H1 (cell line): ENCODE measurements around the gene A3GALT2. TPM values are rescaled to one million over a fixed set of nuclear protein-coding genes. Genes with fewer than 3 reads are reported as not detected.

ENCODE experiments used
- CTCF ChIA-PET: fragments of 300-600 bp; sonication (Branson Sonifier 250); formaldehyde crosslinking; loops from one replicate; lab custom pipeline; 2021; ENCODE audit not compliant: partially characterized antibody; lab: Charles Lee
- POLR2A ChIA-PET: fragments of 300-600 bp; sonication (Branson Sonifier 250); formaldehyde crosslinking; loops from one replicate; lab custom pipeline; 2021; ENCODE audit warnings: inconsistent platforms; ENCODE audit not compliant: partially characterized antibody; lab: Charles Lee
- DNase-seq, 2 experiments: peaks; one replicate each; pipeline versions ENCODE4 v3.0.0 to v3.0.0-alpha.2; 2010 to 2022; ENCODE audit warnings: low spot score in 2 of 2, low read depth in 1 of 2, mixed read lengths in 1 of 2
- FAIRE-seq: peaks from 2 replicates; lab custom pipeline; 2011; peaks lifted over from hg19 to GRCh38; lab: Jason Lieb, UNC
- H2AFZ ChIP-seq: 2 replicates; pipeline ENCODE4 v1.8.1; 2012; ENCODE audit warnings: low read length, inconsistent platforms
- H2AK5ac ChIP-seq: 2 replicates; pipeline ENCODE4 v1.6.1; 2013; ENCODE audit warnings: low read depth, low read length
- H2BK120ac ChIP-seq: replicated peaks from 2 replicates; pipeline ENCODE3; 2013; ENCODE audit warnings: low read depth, low read length, inconsistent platforms
- H2BK12ac ChIP-seq: 2 replicates; pipeline ENCODE4 v1.6.1; 2013; ENCODE audit warnings: low read depth, low read length
- H2BK15ac ChIP-seq: 2 replicates; pipeline ENCODE4 v1.6.1; 2013; ENCODE audit warnings: low read length
- H2BK20ac ChIP-seq: 2 replicates; pipeline ENCODE4 v1.6.1; 2013; ENCODE audit warnings: low read length
- H2BK5ac ChIP-seq: 2 replicates; pipeline ENCODE4 v1.6.1; 2013; ENCODE audit warnings: low read depth, low read length
- H3K14ac ChIP-seq: 2 replicates; pipeline ENCODE4 v1.6.1; 2013; ENCODE audit warnings: inconsistent platforms; ENCODE audit not compliant: insufficient read length
- H3K18ac ChIP-seq: 2 replicates; pipeline ENCODE4 v1.6.1; 2013; ENCODE audit warnings: low read length; ENCODE audit errors: extremely low read depth
- H3K23ac ChIP-seq: 2 replicates; pipeline ENCODE4 v1.6.1; 2013; ENCODE audit warnings: inconsistent platforms; ENCODE audit not compliant: insufficient read length
- H3K23me2 ChIP-seq: 2 replicates; pipeline ENCODE4 v1.6.1; 2013; ENCODE audit warnings: low read depth, low read length
- H3K27ac ChIP-seq: 2 replicates; pipeline ENCODE4 v1.6.1; 2011; ENCODE audit warnings: low read depth, low read length, inconsistent platforms
- H3K27me3 ChIP-seq, 4 experiments: replicated peaks in 1 of 4; 1 replicate in 1 of 4; 2 replicates in 3 of 4; pipeline versions ENCODE4 v1.6.1 to v1.8.1; 2011 to 2013; ENCODE audit warnings: low read length in 3 of 4, mild to moderate bottlenecking in 3 of 4, inconsistent platforms in 2 of 4, mixed read lengths in 2 of 4, moderate library complexity in 1 of 4; ENCODE audit not compliant: control insufficient read depth in 3 of 4, insufficient read depth in 3 of 4; ENCODE audit errors: extremely low read depth in 1 of 4
- H3K36me3 ChIP-seq, 4 experiments: 2 replicates each; pipeline versions ENCODE4 v1.6.1 to v1.8.1; 2011 to 2013; ENCODE audit warnings: mild to moderate bottlenecking in 4 of 4, low read length in 3 of 4, moderate library complexity in 2 of 4, control low read depth in 1 of 4, inconsistent platforms in 1 of 4; ENCODE audit not compliant: insufficient read depth in 4 of 4, control insufficient read depth in 2 of 4
- H3K4ac ChIP-seq: replicated peaks from 2 replicates; pipeline ENCODE3; 2013; ENCODE audit warnings: low read length, low read depth, mixed read lengths, inconsistent platforms; ENCODE audit not compliant: insufficient read length
- H3K4me1 ChIP-seq, 4 experiments: replicated peaks in 1 of 4; 1 replicate in 1 of 4; 2 replicates in 3 of 4; pipeline versions ENCODE4 v1.6.1 to v1.8.1; 2011 to 2013; ENCODE audit warnings: low read length in 3 of 4, inconsistent platforms in 2 of 4, mixed read lengths in 1 of 4; ENCODE audit not compliant: insufficient read depth in 4 of 4, control insufficient read depth in 3 of 4
- H3K4me2 ChIP-seq, 2 experiments: 2 replicates each; pipeline versions ENCODE4 v1.6.1 to v1.8.1; 2011 to 2013; ENCODE audit warnings: low read depth in 2 of 2, low read length in 2 of 2, control low read depth in 1 of 2, inconsistent platforms in 1 of 2, mild to moderate bottlenecking in 1 of 2; ENCODE audit not compliant: insufficient read depth in 1 of 2
- H3K4me3 ChIP-seq, 4 experiments: fragments of 200-600, 300-600 bp in 1 of 4; sonication (generic), shearing (Covaris generic), sonication (Bioruptor Twin) in 1 of 4; 2 replicates each; pipeline versions ENCODE4 v1.5.1 to v1.8.1; 2011 to 2016; ENCODE audit warnings: low read length in 4 of 4, low read depth in 3 of 4, control low read depth in 2 of 4, inconsistent platforms in 2 of 4, mild to moderate bottlenecking in 2 of 4, mixed read lengths in 1 of 4, moderate library complexity in 1 of 4; ENCODE audit not compliant: insufficient read depth in 2 of 4; ENCODE audit errors: extremely low read depth in 1 of 4
- H3K56ac ChIP-seq: replicated peaks from 2 replicates; pipeline ENCODE3; 2013; ENCODE audit warnings: low read depth, mild to moderate bottlenecking, mixed read lengths, low read length, inconsistent platforms; ENCODE audit not compliant: insufficient read length
- H3K79me1 ChIP-seq: 2 replicates; pipeline ENCODE4 v1.6.1; 2013; ENCODE audit warnings: low read depth, low read length, control low read depth
- H3K79me2 ChIP-seq, 2 experiments: 2 replicates each; pipeline versions ENCODE4 v1.6.1 to v1.8.1; 2012 to 2013; ENCODE audit warnings: low read length in 2 of 2, mild to moderate bottlenecking in 2 of 2, inconsistent platforms in 1 of 2; ENCODE audit not compliant: insufficient read depth in 2 of 2, control insufficient read depth in 1 of 2
- H3K9ac ChIP-seq, 4 experiments: replicated peaks in 1 of 4; 1 replicate in 1 of 4; 2 replicates in 3 of 4; pipeline versions ENCODE4 v1.6.1 to v1.8.1; 2011 to 2013; ENCODE audit warnings: low read depth in 3 of 4, low read length in 3 of 4, control low read depth in 2 of 4, mild to moderate bottlenecking in 2 of 4, moderate library complexity in 2 of 4, inconsistent platforms in 1 of 4; ENCODE audit errors: extremely low read depth in 1 of 4
- H3K9me3 ChIP-seq, 2 experiments: 2 replicates each; pipeline versions ENCODE4 v1.6.1 to v1.8.1; 2012 to 2013; ENCODE audit warnings: mild to moderate bottlenecking in 2 of 2, moderate library complexity in 2 of 2, control low read depth in 1 of 2, inconsistent platforms in 1 of 2, low read depth in 1 of 2, low read length in 1 of 2, mixed read lengths in 1 of 2; ENCODE audit not compliant: insufficient read depth in 2 of 2
- H4K20me1 ChIP-seq, 2 experiments: replicated peaks in 1 of 2; 2 replicates each; pipeline versions ENCODE3 to v1.8.1; 2011 to 2013; ENCODE audit warnings: inconsistent platforms in 2 of 2, low read length in 2 of 2, mild to moderate bottlenecking in 1 of 2; ENCODE audit not compliant: insufficient read depth in 2 of 2, control insufficient read depth in 1 of 2
- H4K5ac ChIP-seq: 2 replicates; pipeline ENCODE4 v1.6.1; 2013; ENCODE audit warnings: low read length, low read depth, mixed read lengths, inconsistent platforms; ENCODE audit not compliant: insufficient read length
- H4K8ac ChIP-seq: 2 replicates; pipeline ENCODE4 v1.8.0; 2013; ENCODE audit warnings: mild to moderate bottlenecking, moderate library complexity, low read length, inconsistent platforms; ENCODE audit not compliant: insufficient read depth; ENCODE audit errors: extremely low read depth
- H4K91ac ChIP-seq: replicated peaks from 2 replicates; pipeline ENCODE3; 2013; ENCODE audit warnings: low read length, mixed read lengths, inconsistent platforms; ENCODE audit not compliant: insufficient read length
- BCL11A ChIP-seq, 2 experiments: IDR thresholded peaks; one replicate each; pipeline ENCODE4 v1.6.1; 2011; ENCODE audit warnings: low read depth in 2 of 2, low read length in 2 of 2, mild to moderate bottlenecking in 2 of 2
- CBX5 ChIP-seq: fragments of 300-800, 300-1000 bp; sonication (generic); IDR thresholded peaks from 2 replicates; pipeline ENCODE4 v1.7.1; 2016; ENCODE audit warnings: antibody characterized with exemption, low read length, low read depth
- CBX8 ChIP-seq: fragments of 300-800, 300-1000 bp; sonication (generic); IDR thresholded peaks from 2 replicates; pipeline ENCODE4 v1.7.1; 2016; ENCODE audit warnings: low read depth, low read length, borderline replicate concordance
- EGR1 ChIP-seq: IDR thresholded peaks from 2 replicates; pipeline ENCODE4 v1.6.1; 2011; ENCODE audit warnings: low read depth, low read length, borderline replicate concordance
- GTF2F1 ChIP-seq: IDR thresholded peaks from 2 replicates; pipeline ENCODE4 v1.6.1; 2012; ENCODE audit warnings: low read depth, low read length, improper control_type of control experiment, borderline replicate concordance
- JUN ChIP-seq: IDR thresholded peaks from 2 replicates; pipeline ENCODE4 v1.6.1; 2011; ENCODE audit warnings: low read depth, mild to moderate bottlenecking, improper control_type of control experiment, low read length
- KDM1A ChIP-seq: fragments of 200-600, 300-600 bp; sonication (generic); IDR thresholded peaks from 2 replicates; pipeline ENCODE4 v1.7.1; 2016; ENCODE audit warnings: mild to moderate bottlenecking, low read length, borderline replicate concordance
- POLR2A ChIP-seq, 2 experiments: IDR thresholded peaks; 1 replicate in 1 of 2; 2 replicates in 1 of 2; pipeline ENCODE4 v1.6.1; 2011; ENCODE audit warnings: low read depth in 2 of 2, low read length in 2 of 2, mild to moderate bottlenecking in 2 of 2; ENCODE audit errors: control extremely low read depth in 1 of 2
- RAD21 ChIP-seq, 2 experiments: IDR thresholded peaks in 1 of 2; conservative IDR thresholded peaks in 1 of 2; 2 replicates each; pipeline ENCODE4 v1.6.1; 2011; ENCODE audit warnings: low read depth in 2 of 2, low read length in 2 of 2, improper control_type of control experiment in 1 of 2, inconsistent platforms in 1 of 2, mild to moderate bottlenecking in 1 of 2, moderate library complexity in 1 of 2
- RBBP5 ChIP-seq: IDR thresholded peaks from 2 replicates; pipeline ENCODE4 v1.7.1; 2012; ENCODE audit warnings: low read depth, mild to moderate bottlenecking, inconsistent platforms, low read length, moderate library complexity, borderline replicate concordance
- SIRT6 ChIP-seq: IDR thresholded peaks from one replicate; pipeline ENCODE4 v1.7.1; 2012; ENCODE audit warnings: low read length, inconsistent platforms
- YY1 ChIP-seq: IDR thresholded peaks from 2 replicates; pipeline ENCODE4 v1.6.1; 2011; ENCODE audit warnings: low read depth, mild to moderate bottlenecking, low read length
- WGBS, 2 experiments: shearing (Covaris generic) in 1 of 2; methylation state at CpG; one replicate each; pipeline versions ENCODE4 v1.1.6 to v1.1.7; 2013 to 2015; ENCODE audit warnings: low lambda C conversion rate in 2 of 2, mixed read lengths in 2 of 2, inconsistent platforms in 1 of 2, low coverage in 1 of 2, missing lambda C conversion rate in 1 of 2; ENCODE audit not compliant: insufficient replicate concordance in 2 of 2, insufficient coverage in 1 of 2, insufficient read length in 1 of 2; ENCODE audit errors: extremely low coverage in 1 of 2, missing lambda C conversion rate in 1 of 2; 5-methylcytosine and 5-hydroxymethylcytosine counted together
- polyA plus RNA-seq, 7 experiments: library from polyadenylated mRNA; depleted of rRNA in 3 of 7; stranded (reverse) in 5 of 7; unstranded in 2 of 7; fragments of >200 nt in 5 of 7; fragments of 200-250 nt in 2 of 7; gene quantifications; 1 replicate in 5 of 7; 2 replicates in 1 of 7; 4 replicates in 1 of 7; pipeline versions ENCODE4 v1.2.1 to v1.2.3, GENCODE V29; 2011 to 2013; ENCODE audit warnings: missing spikeins in 2 of 7, mixed read lengths in 2 of 7
- total RNA-seq: library from RNA; stranded (reverse); fragmentation: NEBNext Ultra II Directional; extraction: Animal tissue kit (Norgen Biotek cat#: 25700); gene quantifications from 2 replicates; pipeline ENCODE4 v1.2.1, GENCODE V29; 2021

Gene A3GALT2
- total and polyA plus RNA-seq, 2 of the 8 experiments (the other 6 are each of a cell fraction or from before 2014, with no cell fraction given): not detected

DNA sequence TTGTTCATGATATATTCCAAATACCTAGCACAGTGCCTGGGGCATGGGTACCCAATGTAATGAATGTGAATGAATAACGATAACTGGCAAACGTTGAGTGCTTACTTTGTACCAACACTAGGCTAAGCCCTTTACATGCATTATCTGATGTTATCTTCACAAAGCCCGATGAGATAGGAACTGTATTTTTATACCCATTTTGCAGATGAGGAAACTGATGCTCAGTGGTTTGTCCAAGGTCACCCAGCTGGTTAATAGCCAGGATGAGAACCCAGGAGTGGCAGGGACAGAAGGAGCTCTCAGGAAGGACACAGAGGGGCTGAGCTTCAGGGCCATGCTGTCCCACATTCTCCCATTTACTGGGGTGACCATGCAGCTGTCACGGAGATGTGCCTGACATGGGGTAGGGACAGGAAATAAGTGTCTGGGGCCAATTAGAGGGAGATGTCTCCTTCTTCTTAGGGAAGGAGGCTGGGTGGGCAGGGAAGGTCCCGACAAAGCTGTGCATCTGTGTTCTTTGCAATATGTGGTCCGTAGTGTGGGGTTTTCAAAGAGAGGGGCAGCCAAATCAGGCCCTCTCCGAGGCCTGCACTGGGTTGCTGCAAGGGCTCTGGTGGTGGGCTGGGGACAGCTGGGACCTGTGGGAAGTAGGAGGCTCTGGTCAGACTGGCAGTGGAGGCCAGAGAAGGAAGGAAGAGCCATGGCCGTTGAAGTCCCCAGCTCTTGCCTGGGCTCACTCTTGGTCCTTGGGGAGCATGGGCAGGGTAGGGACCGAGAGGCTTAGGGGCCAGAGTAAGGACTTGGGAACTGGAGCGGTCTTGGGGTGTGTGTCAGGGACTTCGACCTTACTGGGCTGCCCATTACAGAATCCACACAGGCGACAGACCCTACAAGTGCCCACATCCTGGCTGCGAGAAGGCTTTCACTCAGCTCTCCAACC, 26.6 kb downstream of the A3GALT2 start:
- Histone ChIP-seq H2BK20ac (no peak overlapping the region), H2BK5ac (no peak overlapping the region; the same call in 1 of the 2 replicates), H3K36me3 (peaks cover 0 to 10% (median 6%) of the 10 kb centered on the region in 4 experiments; a peak in 6 of 8 replicates), H3K79me2 (no peaks in the 10 kb centered on the region), H3K4me3 (no peak overlapping the region), H3K79me1 (0 out of 2 replicates have a peak, but pooled peaks cover 3% of the 10 kb centered on the region), H3K56ac (no peak overlapping the region), H3K9me3 (no peaks in the 10 kb centered on the region), H4K5ac (no peak overlapping the region), H3K9ac (no peak overlapping the region; a peak in 1 of 7 replicates), H3K4me2 (no peak overlapping the region), H3K27me3 (no peaks in the 10 kb centered on the region), H3K23ac (no peak overlapping the region), H3K4ac (no peak overlapping the region), H3K4me1 (peaks cover 0 to 3% (median 0%) of the 10 kb centered on the region in 4 experiments; a peak in 1 of 7 replicates), H2AK5ac (no peak overlapping the region), H4K8ac (no peak overlapping the region), H4K20me1 (peaks cover 2 to 8% of the 10 kb centered on the region in 2 experiments), H3K27ac (no peak overlapping the region), H4K91ac (no peak overlapping the region), H3K23me2 (no peaks in the 10 kb centered on the region), H2BK15ac (no peak overlapping the region), H2AFZ (no peak overlapping the region), H2BK120ac (no peak overlapping the region), H2BK12ac (no peak overlapping the region), H3K14ac (no peak overlapping the region), H3K18ac (no peak overlapping the region)
- WGBS, 2 experiments: 87% methylated on average over 12 of the region's 13 CpGs; no CpG with 5 or more reads in 1 of the 2 experiments
- ChIA-PET POLR2A (interaction anchor here (0.6 kb wide), 1 partner anchor 165 kb away, joined by 3 read pairs; no protein-coding TSS in a partner anchor), CTCF (interaction anchor here (0.7 to 7.8 kb wide), 29 partner anchors 12 to 207 kb away, joined by 3 to 180 read pairs (median 5); partner anchors contain the start of genes TRIM62 and ZSCAN20)
- no peak for FAIRE-seq
- DNase-seq: no peak
- TF ChIP-seq RBBP5: no peak
- TF ChIP-seq KDM1A: no peak
- no peak for TF ChIP-seq JUN
- TF ChIP-seq YY1: no peak
- no peak for TF ChIP-seq POLR2A (IDR thresholded peaks at IDR 0.05; ENCODE audit: control extremely low read depth in 1 of 2, low read depth in 2 of 2, low read length in 2 of 2)
- TF ChIP-seq BCL11A (IDR thresholded peaks at IDR 0.05; ENCODE audit: low read depth in 2 of 2, low read length in 2 of 2): no peak
- TF ChIP-seq RAD21 (IDR thresholded peaks at IDR 0.05 in 1 of 2, conservative IDR thresholded peaks at IDR 0.05 in 1 of 2; ENCODE audit: low read depth in 2 of 2, low read length in 2 of 2): no peak
- no peak for TF ChIP-seq CBX5
- TF ChIP-seq CBX8: no peak
- TF ChIP-seq GTF2F1: no peak
- TF ChIP-seq EGR1: no peak
- no peak for TF ChIP-seq SIRT6
